ENCODE results near the gene MEF2D. TPM values are rescaled to one million over a fixed set of nuclear protein-coding genes. Genes with fewer than 3 reads are reported as not detected.

The MEF2D gene
- total and polyA plus RNA-seq, 10 donors = 7.4 to 103 (median 61.6) TPM

DNA sequence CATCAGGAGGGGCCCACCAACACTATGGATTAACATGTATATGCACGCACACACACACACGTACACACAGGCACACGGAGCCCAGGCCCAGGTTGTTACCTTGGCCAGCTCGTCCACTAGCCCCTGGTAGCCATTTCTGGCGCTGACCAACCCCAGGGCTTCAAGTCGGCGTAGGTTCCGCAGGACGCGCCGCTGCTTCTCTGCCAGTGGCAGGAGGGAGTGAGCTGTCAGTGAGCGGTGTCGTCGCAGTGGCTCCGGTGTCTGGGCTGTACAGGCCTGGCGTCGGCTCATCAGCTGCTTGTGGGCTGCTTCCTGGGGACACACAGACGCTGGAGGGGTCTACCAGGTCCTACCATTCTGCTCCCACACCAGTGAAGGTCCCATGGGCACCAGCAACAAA, 29.4 kb upstream of the MEF2D start:
- TF ChIP-seq, protein P1, sequence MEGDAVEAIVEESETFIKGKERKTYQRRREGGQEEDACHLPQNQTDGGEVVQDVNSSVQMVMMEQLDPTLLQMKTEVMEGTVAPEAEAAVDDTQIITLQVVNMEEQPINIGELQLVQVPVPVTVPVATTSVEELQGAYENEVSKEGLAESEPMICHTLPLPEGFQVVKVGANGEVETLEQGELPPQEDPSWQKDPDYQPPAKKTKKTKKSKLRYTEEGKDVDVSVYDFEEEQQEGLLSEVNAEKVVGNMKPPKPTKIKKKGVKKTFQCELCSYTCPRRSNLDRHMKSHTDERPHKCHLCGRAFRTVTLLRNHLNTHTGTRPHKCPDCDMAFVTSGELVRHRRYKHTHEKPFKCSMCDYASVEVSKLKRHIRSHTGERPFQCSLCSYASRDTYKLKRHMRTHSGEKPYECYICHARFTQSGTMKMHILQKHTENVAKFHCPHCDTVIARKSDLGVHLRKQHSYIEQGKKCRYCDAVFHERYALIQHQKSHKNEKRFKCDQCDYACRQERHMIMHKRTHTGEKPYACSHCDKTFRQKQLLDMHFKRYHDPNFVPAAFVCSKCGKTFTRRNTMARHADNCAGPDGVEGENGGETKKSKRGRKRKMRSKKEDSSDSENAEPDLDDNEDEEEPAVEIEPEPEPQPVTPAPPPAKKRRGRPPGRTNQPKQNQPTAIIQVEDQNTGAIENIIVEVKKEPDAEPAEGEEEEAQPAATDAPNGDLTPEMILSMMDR (IDR thresholded peaks at IDR 0.05 in 8 of 11, conservative IDR thresholded peaks at IDR 0.05 in 3 of 11) = no peak
- TF ChIP-seq POLR2AphosphoS5 (IDR thresholded peaks at IDR 0.05) (no peak), POLR2A (IDR thresholded peaks at IDR 0.05) (no peak)
- intact Hi-C loops (cut with DNase I; ENCODE audit: low total_unique reads) = no loop called here
- no peak overlapping the region for H3K4me3 ChIP-seq

DNA sequence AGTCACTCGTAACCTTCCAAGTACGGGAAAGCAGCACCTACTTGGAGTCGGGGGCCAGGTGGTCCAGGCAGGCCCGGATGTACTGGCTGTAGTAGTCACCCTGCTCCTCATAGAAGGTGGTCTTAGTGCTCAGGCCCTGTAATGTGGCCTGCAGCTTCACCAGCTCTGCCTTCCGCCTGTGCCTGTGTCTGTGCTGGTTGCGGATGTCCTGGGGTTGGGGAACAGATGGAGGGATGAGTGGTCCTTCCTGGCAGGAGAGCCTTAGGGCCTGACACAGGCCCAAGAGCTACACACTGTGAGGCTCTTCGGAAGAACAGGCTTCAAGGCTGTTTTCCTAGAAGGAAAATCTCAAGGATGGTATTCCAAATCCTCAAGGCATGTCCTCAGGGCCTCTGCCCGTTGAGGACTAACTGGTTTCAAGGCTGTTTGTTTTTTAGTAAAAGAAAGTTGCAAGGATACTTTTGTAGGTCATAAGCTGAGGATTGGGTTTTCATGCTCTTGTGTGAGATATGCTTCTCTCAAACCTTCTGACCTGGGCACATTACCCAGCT, 28.4 kb upstream of the MEF2D start:
- no peaks in the 10 kb centered on the region for H3K27me3 ChIP-seq (replicated peaks in 1 of 7)
- H3K36me3 ChIP-seq = peaks cover 0 to 54% (median 0%) of the 10 kb centered on the region in 6 donors
- no peak overlapping the region for H3K4me3 ChIP-seq
- no peak for TF ChIP-seq POLR2A (IDR thresholded peaks at IDR 0.05)
- TF ChIP-seq, protein P1 (IDR thresholded peaks at IDR 0.05 in 8 of 11, conservative IDR thresholded peaks at IDR 0.05 in 3 of 11) = no peak
- no peak for TF ChIP-seq POLR2AphosphoS5 (IDR thresholded peaks at IDR 0.05)
- intact Hi-C loops (cut with DNase I; ENCODE audit: low total_unique reads) = no loop called here
- no peak for DNase-seq
- H3K9me3 ChIP-seq = no peaks in the 10 kb centered on the region
- WGBS, 5 donors = 90 to 95% (median 94%) methylated on average over 8 of the region's 8 CpGs
- no peak overlapping the region for H3K27ac ChIP-seq
- peaks cover 0 to 39% (median 20%) of the 10 kb centered on the region in 6 donors for H3K4me1 ChIP-seq

More for the DNA sequence above, 29.4 kb upstream of the MEF2D start:
- no peak for DNase-seq
- no peaks in the 10 kb centered on the region for H3K9me3 ChIP-seq
- no peak overlapping the region for H3K27ac ChIP-seq
- 95 to 99% (median 97%) methylated on average over 14 to 18 of the region's 18 CpGs for WGBS, 5 donors
- H3K36me3 ChIP-seq = peaks cover 0 to 64% (median 0%) of the 10 kb centered on the region in 6 donors
- peaks cover 0 to 28% (median 10%) of the 10 kb centered on the region in 6 donors for H3K4me1 ChIP-seq
- H3K27me3 ChIP-seq (replicated peaks in 1 of 7) = no peaks in the 10 kb centered on the region

- H3K36me3 ChIP-seq = peaks cover 0 to 46% (median 0%) of the 10 kb centered on the region in 6 donors
- no peak for DNase-seq
Measured at GRCh38 chr1:156528231-156528630, 27.7 kb upstream of the MEF2D start.

DNA sequence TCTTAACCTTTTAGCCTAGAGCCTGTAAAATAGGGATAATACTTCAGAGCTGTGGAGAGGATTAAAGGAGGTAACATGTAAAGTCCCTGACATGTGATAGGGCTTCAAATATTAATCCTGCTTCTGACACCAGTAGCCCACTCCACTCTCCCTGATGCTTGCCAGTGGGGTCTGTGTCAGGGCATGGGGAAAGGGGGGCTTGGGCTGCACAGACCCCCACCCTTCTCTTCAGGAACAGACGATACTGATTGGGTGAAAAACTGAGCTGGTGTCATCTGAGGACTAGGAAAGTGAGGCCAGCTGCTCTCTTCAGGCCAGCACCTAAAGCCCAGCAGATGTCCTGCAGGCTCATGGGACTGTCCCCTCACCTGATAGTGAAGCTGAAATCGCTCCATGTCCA, 27.0 kb upstream of the MEF2D start:
- TF ChIP-seq, protein P1 (IDR thresholded peaks at IDR 0.05 in 8 of 11, conservative IDR thresholded peaks at IDR 0.05 in 3 of 11) = no peak
- TF ChIP-seq POLR2AphosphoS5 (IDR thresholded peaks at IDR 0.05) = no peak
- no peak for TF ChIP-seq POLR2A (IDR thresholded peaks at IDR 0.05)
- intact Hi-C loops (cut with DNase I; ENCODE audit: low total_unique reads) = no loop called here
- H3K27me3 ChIP-seq (replicated peaks in 1 of 7) = no peaks in the 10 kb centered on the region
- H3K9me3 ChIP-seq = no peaks in the 10 kb centered on the region
- WGBS, 5 donors = 84 to 95% (median 91%) methylated on average over 2 of the region's 2 CpGs
- H3K4me1 ChIP-seq = peaks cover 0 to 43% (median 20%) of the 10 kb centered on the region in 6 donors
- no peak for DNase-seq
- no peak overlapping the region for H3K27ac ChIP-seq
- peaks cover 0 to 40% (median 0%) of the 10 kb centered on the region in 6 donors for H3K36me3 ChIP-seq
- H3K4me3 ChIP-seq = no peak overlapping the region

More at GRCh38 chr1:156528231-156528630, 27.7 kb upstream of the MEF2D start:
- intact Hi-C loops (cut with DNase I; ENCODE audit: low total_unique reads) = no loop called here
- TF ChIP-seq, protein P1 (IDR thresholded peaks at IDR 0.05 in 8 of 11, conservative IDR thresholded peaks at IDR 0.05 in 3 of 11) = no peak
- no peak for TF ChIP-seq POLR2A (IDR thresholded peaks at IDR 0.05)
- no peak for TF ChIP-seq POLR2AphosphoS5 (IDR thresholded peaks at IDR 0.05)
- H3K9me3 ChIP-seq = no peaks in the 10 kb centered on the region
- H3K4me1 ChIP-seq = peaks cover 0 to 43% (median 20%) of the 10 kb centered on the region in 6 donors
- H3K27ac ChIP-seq = no peak overlapping the region
- 64 to 74% (median 68%) methylated on average over 5 of the region's 5 CpGs for WGBS, 5 donors
- no peaks in the 10 kb centered on the region for H3K27me3 ChIP-seq (replicated peaks in 1 of 7)
- no peak overlapping the region for H3K4me3 ChIP-seq

Data from spleen (tissue), 11 donors.